Measurements from ENCODE around the gene ZNF592.
A peak's percentile ranks its signal among the peaks of the same experiment; 100 is the strongest.

The ZNF592 gene

GRCh38 chr15:84831028-84831427 lies 82.6 kb downstream of the ZNF592 start:
- DNase-seq (ENCODE audit: low read depth) = no peak

GRCh38 chr15:84831613-84832012 lies 83.2 kb downstream of the ZNF592 start:
- DNase-seq (ENCODE audit: low read depth) = no peak

DNA sequence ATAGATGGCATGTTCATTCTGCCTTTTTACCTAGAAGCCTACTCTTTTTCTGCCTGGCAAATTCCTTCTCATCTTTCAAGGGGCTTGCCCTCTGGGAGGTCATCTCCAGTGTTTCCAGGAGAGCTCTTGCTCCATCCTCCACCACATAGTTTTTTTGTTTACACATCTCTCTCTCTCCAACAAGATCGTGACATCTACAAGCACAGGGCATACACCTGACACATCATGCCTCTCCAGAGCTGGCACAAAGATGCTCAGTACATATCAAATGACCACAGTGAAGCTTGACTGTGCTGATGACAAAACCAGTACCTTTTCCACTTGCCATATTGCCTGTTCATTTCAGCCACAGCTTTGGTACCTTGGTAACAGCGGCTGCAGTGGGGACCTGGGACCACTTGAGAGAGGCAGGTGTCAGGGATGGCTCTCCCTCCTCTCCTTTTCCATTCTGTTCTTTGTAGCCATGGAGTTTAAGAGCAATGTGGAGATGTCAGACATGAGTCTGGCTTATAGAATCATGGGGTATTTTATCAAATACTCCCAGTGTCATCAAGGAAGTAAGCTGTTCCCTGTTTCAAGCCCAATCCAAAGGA lies 84.2 kb downstream of the ZNF592 start:
- no peak for DNase-seq (ENCODE audit: low read depth)

- no peak for DNase-seq (ENCODE audit: low read depth)
Measured at GRCh38 chr15:84833447-84834228, 85.2 kb downstream of the ZNF592 start.

- DNase-seq (ENCODE audit: low read depth) = no peak
Measured at GRCh38 chr15:84834229-84834955, 86.0 kb downstream of the ZNF592 start.

DNA sequence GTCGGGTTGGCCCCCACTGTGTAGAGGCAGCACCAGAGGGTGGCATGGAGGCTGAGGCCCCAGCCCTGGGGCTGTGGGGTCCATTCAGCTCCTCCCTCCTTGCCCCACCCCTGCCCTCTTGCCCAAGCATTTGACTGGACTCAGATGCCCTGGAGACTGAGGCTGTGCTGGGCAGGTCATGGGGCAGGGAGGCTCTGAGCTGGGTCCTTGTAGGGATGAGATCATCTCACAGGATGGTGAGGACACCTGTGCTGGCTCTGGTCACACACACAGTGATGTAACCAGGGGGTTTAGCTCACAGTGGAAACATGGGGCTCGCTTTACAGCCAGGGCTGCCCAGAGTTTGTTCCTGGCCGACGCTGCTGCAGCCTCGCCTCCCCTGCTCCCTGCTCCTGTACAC lies 86.6 kb downstream of the ZNF592 start:
- DNase-seq (ENCODE audit: low read depth) = no peak

DNA sequence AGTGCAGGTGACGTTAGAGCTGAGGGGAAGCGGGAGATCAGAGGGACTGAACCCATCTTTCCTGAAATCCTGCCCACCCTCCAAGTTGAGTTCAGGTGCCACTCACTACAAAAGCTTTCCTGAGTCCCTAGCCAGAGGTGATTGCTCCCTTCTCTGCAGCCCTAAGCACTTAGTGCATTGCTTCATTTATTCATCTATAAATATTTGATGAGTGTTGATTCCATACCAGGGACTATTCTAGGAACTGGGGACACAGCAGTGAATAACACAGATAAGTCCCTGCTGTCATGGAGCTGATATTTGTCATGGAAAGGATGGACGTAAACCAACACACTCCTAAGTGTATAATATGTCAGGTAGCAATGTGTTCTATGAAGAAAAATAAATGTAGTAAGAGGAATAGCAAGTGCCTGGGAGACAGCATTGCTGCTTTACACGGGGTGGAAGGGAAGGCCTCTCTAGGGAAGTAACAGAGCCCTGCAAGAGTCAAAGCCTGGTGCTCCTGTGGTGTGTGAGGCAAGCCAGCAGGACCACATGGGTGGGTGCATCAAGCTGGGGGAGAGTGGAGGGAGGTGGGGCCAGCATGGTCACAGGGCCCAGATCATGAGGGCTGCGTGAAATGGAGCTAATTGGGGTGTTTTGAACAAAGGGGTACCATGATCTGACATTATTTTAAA lies 87.4 kb downstream of the ZNF592 start:
- DNase-seq (ENCODE audit: low read depth) = no peak

- no peak for DNase-seq (ENCODE audit: low read depth)
Measured at GRCh38 chr15:84836844-84837243, 88.5 kb downstream of the ZNF592 start.

DNA sequence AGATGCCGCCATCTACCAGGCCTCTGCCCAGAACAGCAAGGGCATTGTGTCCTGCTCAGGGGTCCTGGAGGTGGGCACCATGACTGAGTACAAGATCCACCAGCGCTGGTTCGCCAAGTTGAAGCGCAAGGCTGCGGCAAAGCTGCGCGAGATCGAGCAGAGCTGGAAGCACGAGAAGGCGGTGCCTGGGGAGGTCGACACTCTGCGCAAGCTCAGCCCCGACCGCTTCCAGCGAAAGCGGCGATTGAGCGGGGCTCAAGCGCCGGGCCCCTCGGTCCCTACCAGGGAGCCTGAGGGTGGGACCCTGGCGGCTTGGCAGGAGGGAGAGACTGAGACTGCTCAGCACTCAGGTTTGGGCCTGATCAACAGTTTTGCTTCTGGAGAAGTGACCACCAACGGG lies 91.3 kb downstream of the ZNF592 start:
- DNase-seq (ENCODE audit: low read depth) = no peak

DNA sequence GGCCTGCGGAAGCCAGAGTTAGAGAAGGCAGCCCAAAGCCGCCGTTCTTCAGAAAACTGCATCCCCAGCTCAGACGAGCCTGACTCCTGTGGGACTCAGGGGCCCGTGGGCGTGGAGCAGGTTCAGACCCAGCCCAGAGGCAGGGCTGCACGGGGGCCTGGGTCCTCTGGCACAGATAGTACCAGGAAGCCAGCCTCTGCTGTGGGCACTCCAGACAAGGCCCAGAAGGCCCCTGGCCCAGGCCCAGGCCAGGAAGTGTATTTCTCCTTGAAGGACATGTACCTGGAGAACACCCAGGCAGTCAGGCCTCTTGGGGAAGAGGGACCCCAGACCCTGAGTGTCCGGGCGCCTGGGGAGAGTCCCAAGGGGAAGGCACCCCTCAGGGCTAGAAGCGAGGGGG lies 91.9 kb downstream of the ZNF592 start:
- DNase-seq (ENCODE audit: low read depth) = no peak

GRCh38 chr15:84840741-84841429 lies 92.5 kb downstream of the ZNF592 start:
- peak; percentile 74 for DNase-seq (ENCODE audit: low read depth)

DNA sequence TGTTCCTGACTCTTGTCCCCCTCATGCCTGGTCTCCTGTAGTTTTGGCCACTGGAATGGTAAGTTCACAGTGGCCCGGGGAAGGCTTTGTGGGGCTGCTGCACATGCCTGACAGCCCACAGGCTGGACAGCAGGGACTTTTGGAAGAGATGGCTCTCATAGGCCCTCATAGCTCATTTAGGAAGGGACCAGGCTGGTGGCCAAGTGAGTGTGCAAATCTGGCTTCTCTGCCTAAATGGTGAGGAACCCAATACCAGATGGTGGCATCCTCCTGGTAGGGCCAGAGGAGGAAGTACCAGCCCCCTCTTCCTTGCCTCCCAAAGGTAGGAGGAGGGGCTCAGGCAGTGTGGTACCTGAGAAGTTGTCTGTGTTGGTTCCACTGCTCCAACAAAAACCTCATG lies 94.4 kb downstream of the ZNF592 start:
- DNase-seq (ENCODE audit: low read depth) = no peak

DNA sequence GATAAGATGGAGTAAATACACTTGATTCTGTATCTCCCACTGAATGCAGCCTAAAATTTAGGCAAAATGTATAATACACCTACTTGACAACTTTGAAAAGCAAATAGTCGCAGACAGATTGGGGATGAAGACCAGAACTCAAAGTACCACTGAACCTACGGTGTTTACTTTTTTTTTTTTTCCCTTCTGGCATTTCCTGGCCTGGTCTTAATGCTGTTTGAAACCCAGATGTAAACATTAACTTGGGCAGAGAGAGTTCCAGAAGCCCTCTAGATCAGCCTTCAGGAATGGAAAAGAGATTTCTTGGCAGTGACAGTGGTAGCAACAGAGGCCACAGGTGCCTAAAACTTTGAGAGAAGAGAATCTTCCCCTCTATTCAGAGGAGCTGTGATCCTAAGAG lies 96.6 kb downstream of the ZNF592 start:
- no peak for DNase-seq (ENCODE audit: low read depth)

DNA sequence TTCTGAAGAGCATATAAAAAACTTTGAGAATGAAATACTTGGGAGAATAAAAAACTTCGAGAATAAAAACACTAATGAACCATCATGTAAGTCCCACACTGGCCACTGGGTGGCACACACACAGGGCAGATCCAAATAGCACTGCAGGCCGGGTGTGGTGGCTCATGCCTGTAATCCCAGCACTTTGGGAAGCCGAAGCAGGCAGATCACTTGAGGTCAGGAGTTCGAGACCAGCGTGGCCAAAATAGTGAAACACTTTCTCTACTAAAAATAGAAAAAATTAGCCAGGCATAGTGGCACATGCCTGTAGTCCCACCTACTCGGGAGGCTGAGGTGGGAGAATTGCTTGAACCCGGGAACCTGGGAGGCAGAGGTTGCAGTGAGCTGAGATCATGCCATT lies 97.2 kb downstream of the ZNF592 start:
- peak; percentile 33 for DNase-seq (ENCODE audit: low read depth)

GRCh38 chr15:84846269-84846668 lies 97.9 kb downstream of the ZNF592 start:
- no peak for DNase-seq (ENCODE audit: low read depth)

GRCh38 chr15:84847382-84847781 lies 99.0 kb downstream of the ZNF592 start:
- DNase-seq (ENCODE audit: low read depth) = no peak

DNA sequence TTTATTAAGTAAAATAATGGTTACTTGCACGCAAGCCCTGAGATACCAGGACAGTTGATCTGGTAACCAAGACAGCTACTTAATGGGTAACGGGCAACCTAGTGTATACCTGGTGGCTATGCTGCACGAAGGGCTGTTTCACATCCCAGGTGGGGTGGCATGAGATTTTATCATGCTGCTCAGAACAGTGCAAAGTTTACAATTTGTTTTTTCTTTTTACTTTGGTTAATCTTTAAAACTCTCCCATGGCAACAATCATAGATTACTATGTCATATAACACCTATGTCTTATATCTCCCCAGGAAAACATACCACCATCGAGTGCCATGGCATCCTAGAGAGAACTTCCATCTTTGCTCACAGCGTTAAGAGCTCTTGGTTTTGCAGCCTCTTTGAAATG lies 103.8 kb downstream of the ZNF592 start:
- DNase-seq (ENCODE audit: low read depth) = no peak

DNA sequence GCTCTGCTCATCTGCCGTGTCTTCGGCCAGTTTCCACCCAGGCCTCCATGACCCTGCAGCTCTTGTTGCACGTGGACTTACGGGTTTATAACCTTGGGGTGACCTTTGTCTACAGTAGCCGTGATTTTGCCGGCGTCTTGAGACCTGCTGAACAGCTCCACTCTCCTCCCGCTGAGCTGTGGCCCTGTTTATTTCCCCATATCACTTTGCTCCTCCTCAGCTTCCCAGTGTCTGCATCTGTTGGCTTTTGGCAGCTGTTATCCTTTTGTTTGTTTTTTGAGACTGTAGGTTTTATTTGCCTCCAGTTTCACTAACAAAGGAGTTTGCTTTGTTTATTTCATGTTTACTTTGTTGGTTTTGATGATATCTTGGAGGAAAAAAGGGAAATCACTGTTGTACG lies 106.7 kb downstream of the ZNF592 start:
- no peak for DNase-seq (ENCODE audit: low read depth)

- no peak for DNase-seq (ENCODE audit: low read depth)
Measured at GRCh38 chr15:84855765-84856164, 107.4 kb downstream of the ZNF592 start.
